ENCODE measurements around the gene ADIPOR2.

DNA sequence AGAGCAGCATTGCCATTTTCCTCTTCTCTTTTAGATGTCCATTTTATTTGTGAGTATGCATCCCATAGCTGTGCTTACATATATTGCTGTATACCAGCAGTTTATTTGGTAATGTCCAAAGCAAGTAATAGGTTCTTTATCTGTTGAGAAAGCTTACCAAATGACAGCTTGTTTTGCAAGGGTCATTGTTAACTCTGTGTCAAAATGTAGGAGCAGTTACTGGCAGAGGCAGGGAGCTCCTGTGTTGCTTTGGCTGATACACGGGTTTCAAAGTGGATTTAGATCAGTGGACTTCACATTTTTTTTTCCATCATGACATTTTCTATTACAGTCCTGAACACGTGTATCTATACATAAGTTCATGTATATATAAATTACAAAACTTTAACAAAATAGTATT is 91.3 kb downstream of the ADIPOR2 start:
- TF ChIP-seq, protein P1, sequence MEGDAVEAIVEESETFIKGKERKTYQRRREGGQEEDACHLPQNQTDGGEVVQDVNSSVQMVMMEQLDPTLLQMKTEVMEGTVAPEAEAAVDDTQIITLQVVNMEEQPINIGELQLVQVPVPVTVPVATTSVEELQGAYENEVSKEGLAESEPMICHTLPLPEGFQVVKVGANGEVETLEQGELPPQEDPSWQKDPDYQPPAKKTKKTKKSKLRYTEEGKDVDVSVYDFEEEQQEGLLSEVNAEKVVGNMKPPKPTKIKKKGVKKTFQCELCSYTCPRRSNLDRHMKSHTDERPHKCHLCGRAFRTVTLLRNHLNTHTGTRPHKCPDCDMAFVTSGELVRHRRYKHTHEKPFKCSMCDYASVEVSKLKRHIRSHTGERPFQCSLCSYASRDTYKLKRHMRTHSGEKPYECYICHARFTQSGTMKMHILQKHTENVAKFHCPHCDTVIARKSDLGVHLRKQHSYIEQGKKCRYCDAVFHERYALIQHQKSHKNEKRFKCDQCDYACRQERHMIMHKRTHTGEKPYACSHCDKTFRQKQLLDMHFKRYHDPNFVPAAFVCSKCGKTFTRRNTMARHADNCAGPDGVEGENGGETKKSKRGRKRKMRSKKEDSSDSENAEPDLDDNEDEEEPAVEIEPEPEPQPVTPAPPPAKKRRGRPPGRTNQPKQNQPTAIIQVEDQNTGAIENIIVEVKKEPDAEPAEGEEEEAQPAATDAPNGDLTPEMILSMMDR (IDR thresholded peaks at IDR 0.05): no peak
- TF ChIP-seq POLR2AphosphoS5 (IDR thresholded peaks at IDR 0.05): no peak
